ENCODE measurements around the gene EDDM3A.
"Not testable (repeated sequence)": the region's sequence is repeated elsewhere in the genome, so short reads cannot be mapped to it uniquely, and the experiment has no call there.

EDDM3A gene

DNA sequence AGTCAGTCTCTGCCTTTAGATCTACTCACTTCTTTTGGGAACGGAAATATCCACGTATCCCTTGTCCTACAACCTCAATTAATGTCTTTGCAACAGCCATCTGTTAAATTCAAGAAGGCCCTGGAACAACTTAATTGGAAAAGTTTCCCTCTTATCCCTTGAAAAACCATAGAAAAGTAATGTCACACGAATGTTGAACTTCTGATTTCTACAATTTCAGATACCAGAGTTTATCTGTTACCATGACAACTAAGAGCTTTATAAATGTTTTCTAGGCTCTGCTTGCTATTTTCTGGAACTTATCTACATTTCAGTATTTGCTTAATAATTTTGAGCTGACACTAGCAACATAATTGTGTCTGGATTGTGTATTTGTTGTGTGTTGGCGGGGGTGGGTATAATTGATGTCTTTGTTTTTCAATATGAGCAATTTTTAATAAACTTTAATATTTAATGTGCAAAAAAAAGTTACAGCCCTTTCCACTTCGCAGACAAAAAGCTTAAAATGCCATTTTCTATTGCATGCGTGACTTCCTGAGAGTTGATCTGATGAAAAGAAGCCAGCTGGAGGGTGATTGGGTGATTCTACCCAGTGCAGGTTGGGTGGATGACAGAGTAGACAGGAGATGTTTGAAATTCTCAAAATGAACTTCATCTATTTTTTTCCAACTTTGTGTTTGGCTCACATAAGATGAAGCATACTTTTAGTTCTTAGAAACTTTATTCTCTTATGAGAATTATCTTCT is 11.8 kb upstream of the EDDM3A start:
- no peak for DNase-seq (ENCODE audit: low read depth)

DNA sequence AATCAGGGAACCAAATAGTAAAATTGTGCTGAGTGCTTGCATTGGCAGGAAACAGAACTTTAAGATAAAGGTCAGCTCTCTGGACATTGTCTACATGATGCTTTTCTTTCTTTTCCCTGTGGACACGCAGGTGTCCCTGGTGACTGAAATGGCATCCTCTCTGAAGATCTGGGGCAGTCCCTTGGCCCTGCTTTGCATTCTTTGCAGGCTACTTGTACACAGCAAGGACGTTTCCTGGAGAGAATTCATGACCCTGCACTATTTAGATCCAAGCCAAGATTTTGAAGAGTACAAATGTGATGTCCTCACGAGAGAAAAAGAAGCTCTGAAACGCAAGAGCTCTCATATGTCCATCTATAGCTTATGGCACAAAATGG is 11.3 kb upstream of the EDDM3A start:
- no peak for DNase-seq (ENCODE audit: low read depth)

DNA sequence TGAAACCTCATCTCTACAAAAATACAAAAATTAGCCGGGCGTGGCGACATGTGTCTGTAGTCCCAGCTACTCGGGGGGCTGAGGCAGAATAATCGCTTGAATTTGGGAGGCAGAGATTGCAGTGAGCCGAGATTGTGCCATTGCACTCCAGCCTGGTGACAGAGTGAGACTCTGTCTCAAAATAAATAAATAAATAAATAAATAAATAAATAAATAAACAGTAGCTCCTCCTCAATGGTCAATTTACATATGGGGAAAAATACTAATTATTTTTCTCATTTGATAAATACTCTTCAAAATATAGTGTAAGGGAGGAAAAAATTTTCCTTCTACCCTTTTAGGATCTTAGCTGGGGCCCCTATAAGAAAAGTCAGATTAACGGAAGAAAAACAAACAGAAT is 7.4 kb upstream of the EDDM3A start:
- not testable (repeated sequence) for DNase-seq (ENCODE audit: low read depth)

DNA sequence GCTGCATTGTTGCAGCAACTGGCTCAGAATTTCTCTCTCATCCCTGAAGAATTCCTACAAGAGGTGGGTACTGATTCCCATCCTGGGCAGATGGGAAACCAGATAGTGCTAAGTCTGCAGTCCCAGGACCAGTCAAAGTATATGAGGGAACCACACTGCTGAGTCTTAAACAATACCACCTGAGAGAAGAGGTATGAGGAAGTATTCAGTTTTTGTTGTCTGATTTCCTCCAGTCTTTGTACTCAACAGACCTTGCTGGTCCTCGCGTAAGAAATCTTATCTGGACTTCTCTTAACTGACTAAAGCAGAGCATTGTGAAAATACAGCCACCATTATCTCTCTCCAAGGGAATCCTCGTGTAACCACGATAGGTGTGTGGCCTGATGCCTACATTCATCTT is 3.6 kb upstream of the EDDM3A start:
- DNase-seq (ENCODE audit: low read depth), result no peak

DNA sequence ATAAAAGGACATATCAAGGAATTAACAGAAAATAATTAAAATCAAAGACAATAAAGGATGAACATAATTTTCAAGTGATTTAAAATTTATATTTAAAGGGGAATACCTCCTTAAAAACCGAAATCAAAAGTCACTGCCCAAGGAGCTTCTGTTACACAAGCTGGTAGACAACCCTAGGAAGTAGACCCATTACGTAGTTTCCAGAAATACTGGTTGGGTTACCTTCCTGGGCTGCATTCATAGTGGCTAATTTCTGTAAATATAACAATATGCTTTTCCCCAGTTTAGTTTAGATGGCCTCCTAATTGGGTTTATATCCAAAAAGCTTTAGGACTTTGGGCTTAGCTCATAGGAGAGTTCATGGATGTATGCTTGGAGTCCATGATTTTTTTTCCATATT is 2.1 kb upstream of the EDDM3A start:
- DNase-seq (ENCODE audit: low read depth), result no peak

DNA sequence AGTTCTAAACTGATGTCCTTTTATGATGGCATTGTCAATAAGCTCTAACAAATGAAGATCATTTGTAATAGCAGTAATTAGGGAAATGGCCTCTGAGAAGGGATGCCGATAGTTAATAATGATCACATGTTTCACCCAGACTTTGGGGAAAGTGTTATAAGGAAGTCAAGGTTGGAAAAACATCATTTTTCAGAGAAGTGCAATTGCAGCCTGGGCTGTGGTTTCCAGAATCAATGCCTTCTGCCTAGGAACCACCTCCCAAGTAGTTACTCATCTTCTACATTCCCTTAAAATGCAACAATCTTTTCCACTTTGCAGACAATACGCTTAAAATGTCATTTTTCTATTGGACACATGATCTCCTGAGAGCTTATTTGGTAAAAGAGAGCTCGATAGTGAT is 879 bp downstream of the EDDM3A start:
- DNase-seq (ENCODE audit: low read depth), result no peak

DNA sequence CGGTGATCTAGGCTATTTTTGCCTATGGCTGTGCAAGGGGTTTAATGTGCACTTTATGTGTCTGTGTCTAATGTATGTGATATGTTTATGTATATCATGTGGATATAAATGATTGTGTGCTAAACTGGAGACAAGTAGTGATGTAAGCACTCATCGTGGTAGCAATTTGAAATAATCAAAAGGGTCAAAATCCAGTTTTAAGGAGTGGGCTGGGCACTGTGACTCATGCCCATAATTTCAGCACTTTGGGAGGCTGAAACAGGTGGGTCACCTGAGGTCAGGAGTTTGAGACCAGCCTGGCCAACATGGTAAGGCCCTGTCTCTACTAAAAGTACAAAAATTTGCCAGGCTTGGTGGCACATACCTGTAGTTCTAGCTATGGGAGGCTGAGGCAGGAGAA is 2.8 kb downstream of the EDDM3A start:
- DNase-seq (ENCODE audit: low read depth), result no peak

DNA sequence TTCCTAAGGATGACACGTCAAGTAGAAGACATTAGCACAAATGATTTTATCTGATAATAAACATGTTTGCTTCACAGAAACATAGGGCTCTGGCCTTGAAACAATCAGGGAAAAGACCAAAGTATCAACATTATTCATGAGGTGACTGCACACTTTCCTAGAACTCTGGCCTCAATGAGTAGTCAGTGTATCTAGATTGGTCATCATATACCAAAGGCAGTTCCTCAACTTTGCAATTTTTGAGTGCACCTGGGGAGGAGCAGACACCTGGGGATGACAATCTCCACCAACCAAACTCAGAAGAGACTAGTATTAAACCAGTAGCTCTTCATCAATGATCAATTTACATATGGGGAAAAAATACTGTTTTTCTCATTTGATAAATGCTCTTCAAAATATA is 4.5 kb downstream of the EDDM3A start:
- no peak for DNase-seq (ENCODE audit: low read depth)

DNA sequence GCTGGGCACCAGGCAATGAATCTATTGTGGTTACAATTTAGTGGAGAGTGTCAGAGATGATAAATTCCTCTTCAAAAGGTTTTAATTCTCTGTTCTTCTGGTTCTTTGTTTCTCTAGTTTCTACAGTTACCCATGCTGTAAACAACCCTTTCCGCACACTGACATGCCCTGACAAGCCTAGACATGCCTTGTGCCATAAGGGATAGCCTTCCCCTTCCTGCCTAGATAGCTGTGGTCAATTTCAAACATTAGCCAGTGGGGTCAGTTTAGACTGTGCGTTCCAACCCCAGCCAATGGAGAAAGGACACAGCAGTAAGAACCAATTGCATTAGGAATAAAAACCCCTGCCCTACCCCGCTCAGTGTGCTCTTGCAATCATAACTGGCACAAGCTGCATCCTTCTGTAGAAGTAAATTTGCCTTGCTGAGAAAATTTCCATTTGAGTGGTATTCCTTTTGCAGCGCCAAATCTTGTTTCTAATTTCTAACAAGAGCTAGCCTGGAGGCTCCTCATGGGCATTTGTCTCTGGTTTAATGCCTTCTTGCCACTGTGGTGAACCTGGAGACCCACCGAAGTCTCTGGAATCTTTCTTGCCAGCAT is 6.4 kb downstream of the EDDM3A start:
- no peak for DNase-seq (ENCODE audit: low read depth)

DNA sequence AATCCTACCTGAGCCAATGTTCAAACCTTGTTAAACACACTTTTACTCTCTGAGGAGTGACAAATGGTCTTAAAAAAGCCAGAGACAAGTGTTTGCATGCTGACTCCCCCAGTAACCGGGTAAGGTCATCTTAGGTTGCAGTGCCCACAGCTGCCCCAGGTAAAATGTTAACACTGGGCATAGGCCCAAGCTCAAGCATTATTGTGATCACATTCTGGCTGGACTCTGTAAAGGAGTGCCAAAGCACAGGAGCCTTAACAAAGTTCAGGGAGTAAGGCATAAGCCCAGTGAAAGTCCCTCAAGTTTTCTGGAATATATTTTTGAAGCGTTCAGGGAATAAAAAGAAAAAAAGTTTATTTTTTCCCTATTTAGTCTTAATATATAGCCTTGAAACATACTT is 8.6 kb downstream of the EDDM3A start:
- DNase-seq (ENCODE audit: low read depth), result no peak

DNA sequence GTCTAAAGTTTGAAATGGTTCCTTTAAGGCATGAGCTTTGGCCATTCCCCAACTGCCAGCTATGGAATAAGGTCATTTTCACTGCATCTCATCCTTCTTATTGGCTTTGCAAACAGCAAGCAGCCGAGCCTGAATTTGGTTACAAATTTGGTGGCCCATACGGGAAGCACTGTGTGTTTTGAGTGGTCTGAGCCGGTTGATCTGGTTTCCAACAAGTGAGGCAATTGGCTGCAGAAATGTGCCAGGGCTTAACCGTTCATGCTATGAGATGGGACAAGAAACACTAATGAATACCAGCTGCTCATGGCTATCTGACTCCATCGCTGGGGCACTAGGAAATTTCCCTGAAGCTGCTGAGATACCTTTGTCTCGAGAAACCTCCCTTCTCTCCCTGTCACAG is 9.3 kb downstream of the EDDM3A start:
- DNase-seq (ENCODE audit: low read depth), result no peak

DNA sequence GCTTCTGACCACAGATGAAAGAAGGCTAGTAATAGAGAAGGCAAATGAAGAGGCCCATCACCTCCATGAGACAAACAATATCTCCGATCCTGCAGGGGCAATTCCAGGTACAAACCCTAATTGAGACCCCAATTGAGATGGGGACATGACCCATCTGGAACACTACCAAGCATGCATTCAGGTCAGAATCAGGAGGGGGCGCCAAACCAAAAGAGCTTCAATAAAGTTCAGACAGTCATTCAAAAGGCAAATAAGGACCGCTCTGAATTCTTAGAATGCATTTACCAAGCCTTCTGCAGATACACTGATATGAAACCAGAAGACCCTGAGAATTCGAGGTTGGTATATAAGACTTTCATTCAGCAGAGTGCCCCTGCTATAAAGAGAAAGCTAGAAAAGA is 12.3 kb downstream of the EDDM3A start:
- no peak for DNase-seq (ENCODE audit: low read depth)

DNA sequence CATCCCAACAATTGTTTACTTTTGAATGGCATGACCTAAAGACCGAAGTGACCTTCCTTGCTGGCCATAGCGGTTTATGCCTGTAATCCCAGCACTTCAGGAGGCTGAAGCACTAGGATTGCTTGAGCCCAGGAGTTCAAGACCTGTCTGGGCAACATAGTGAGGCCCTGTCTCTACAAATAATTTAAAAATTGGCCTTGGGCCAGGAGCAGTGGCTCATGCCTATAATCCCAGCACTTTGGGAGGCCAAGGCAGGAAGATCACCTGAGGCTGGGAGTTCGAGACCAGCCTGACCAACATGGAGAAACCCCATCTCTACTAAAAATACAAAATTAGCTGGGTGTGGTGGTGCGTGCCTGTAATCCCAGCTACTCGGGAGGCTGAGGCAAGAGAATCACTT is 13.8 kb downstream of the EDDM3A start:
- not testable (repeated sequence) for DNase-seq (ENCODE audit: low read depth)

DNA sequence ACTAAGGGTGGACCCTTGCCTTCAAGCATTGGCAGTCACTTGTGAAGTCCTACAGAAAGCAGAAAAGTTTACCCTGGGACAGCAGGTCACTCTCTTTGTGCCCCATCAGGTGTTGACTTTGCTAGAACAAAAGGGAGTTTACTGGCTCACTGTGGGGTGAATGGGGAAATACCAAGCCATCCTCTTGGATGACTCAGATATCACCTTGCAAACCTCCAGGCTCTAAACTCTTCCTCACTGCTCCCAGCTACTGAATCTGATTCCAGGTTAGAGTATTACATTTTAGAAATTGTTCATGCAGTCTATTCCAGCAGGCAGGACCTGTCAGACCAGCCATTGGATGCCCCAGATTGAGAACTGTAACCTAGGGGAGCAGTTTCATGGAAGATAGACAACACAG is 15.3 kb downstream of the EDDM3A start:
- DNase-seq (ENCODE audit: low read depth), result no peak

DNA sequence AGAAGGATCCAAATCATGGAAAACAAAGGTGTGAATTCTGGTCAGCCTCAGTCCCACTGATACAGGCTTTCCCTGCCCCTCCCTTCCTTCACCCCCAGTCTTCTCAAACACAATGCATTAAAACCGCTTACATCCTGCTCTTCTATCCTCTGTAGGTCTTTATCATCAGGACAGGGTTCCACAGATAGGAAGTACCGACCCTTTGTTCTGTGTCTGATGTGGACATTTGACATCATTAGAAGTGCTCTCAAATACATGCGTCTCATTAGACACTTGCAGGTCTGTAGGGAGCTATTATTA is 22.9 kb downstream of the EDDM3A start:
- no peak for DNase-seq (ENCODE audit: low read depth)

DNA sequence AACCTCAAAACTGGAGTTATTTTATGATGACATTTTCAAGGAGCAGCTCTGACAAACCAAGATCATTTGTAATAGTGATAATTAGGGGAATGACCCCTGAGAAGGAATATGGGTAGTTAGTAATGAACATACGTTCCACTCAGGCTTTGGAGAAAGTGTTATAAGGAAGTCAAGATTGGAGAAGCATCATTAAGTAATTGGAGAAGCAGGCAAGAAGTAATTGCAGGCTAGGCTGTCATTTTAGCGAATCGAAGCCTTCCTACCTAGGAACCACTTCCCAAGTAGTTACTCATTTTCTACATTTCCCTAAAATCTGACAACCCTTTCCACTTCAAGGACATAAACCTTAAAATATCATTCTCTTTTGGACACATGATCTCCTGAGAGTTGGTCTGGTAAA is 23.7 kb downstream of the EDDM3A start:
- no peak for DNase-seq (ENCODE audit: low read depth)

DNA sequence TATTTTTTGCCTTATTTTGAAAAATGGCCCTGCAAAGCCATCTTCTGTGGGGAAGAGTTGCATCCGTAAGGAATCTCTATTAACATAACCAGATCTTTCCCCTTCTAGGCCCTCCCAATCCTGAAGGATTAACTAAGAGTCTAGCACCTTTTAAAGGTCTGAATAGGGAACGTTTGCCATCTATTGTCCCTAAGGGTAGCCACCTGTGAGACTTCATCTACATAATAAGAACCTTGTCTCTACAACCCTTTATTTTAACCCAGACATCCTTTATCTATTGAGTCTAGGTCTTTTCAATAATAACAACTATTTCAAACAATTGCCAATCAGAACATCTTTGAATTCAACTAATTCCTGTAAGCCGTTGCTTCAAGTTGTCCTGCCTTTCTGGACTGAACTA is 27.0 kb downstream of the EDDM3A start:
- no peak for DNase-seq (ENCODE audit: low read depth)

DNA sequence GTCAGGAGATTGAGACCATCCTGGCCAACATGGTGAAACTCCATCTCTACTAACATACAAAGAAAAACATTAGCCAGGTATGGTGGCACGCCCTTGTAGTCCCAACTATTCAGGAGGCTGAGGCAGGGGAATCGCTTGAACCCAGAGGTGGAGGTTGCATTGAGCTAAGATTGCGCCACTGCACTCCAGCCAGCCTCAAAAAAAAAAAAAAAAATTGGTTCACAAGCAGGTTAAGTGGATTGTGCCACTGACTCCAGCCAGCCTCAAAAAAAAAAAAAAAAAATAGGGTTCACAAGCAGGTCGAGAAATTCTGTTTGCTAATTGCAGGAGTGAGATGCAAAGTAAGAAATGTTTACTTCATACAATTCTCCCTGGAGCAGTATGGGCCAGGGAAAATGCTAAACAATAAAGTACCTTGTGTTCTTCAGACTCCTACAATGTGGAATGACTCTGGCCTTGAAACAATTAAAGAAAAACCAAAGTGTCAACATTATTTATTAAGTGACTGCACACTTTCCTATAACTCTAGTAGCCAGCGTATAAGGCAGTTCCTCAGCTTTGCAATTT is 28.7 kb downstream of the EDDM3A start:
- DNase-seq (ENCODE audit: low read depth), result no peak

DNA sequence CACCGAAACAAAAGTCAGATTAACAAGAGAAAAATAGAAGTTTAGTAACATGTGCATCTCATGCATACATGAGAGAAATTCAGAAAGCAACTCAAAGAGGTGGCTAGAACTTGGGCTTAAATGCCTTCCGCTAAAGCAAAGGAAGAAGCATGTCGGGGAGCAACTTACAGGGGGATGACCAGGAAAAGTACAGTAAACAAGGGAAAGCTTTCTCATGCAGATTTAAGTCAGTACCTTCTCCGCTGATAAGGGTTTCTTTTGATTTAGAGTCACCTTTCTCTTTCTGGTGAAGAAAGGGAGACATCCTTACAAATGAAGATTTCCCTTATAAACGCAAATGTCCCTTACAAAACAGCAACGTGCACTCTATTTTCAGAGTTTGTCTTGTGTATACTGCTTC is 29.4 kb downstream of the EDDM3A start:
- no peak for DNase-seq (ENCODE audit: low read depth)

DNA sequence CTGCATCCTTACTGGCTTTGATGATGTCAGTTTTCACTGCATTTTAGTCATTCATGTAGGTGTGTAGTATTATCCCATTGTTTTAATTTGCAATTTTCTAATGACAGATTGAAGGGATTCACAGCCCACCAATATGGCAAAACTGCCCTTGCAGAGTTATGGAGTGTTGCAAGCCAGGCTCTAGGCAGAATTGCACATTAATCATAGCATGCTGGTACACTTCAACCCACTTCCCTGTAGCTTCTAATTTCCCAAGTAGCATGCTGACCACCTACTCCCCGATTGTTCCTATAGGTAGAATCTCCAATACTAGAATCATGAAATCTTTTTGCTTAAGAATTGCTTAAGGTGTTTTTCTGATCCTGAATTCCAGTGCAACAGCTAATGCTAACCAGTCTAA is 30.2 kb downstream of the EDDM3A start:
- DNase-seq (ENCODE audit: low read depth), result no peak

DNA sequence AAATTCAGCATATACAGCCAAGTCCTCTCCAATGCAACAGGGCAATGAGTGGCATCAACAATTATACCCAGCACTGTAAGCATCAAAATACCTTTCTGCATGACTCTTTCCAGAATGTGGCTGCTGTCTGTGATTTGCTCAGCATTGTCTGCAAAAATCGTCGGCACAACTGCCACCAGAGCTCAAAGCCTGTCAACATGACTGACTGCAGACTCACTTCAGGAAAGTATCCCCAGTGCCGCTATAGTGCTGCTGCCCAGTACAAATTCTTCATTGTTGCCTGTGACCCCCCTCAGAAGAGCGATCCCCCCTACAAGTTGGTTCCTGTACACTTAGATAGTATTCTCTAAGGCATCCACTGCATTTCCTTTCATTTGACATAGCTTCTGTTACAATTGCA is 36.1 kb downstream of the EDDM3A start:
- DNase-seq (ENCODE audit: low read depth), result no peak

DNA sequence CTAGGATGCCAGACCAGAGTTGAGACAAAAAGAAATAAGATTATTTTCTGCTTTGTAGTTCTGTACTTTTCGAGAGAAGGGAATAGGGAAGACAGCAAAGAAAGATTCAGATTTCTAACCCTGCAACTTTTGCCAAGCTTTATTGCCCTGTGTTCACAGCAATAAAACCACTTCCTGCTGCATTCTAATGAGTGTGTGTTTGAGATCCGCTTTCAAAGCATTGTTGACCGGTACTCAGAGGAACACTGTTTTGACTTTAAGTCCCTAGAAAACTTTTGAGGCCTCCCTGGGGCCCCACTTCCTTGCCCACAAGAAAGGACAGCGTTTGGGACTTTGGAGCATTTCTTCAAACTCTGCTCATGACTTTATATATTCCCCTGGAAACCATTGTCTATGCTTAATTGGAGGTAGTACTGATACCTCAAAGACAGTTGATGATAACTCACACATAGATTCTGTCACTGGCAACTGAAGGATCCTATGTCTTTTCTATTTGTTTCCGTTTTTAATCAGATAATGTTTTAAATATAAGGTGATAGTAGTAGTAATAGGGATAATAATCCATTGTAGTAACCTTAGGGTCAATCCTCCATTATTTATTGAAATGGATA is 36.7 kb downstream of the EDDM3A start:
- no peak for DNase-seq (ENCODE audit: low read depth)

DNA sequence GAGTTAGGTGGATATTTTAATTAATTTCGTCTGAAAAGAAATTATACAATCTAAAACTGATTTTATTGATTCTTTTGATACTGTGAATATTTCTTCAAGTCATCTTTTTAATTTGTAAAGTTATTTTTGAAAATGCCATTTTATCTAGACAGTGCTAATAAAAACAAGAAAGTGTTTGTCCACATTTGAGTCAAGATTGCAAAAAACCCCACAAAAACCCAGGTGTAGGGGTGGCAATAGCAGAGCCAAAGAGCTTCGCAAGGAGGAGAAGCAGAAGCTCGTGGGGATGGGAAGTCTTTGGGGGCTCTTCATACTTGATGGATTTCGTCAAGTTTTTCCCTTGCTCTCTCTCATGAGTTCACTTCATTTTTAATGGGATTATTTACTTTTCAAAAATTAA is 41.3 kb downstream of the EDDM3A start:
- no peak for DNase-seq (ENCODE audit: low read depth)
